Measurements from ENCODE around the gene RGL4. TPM values are rescaled to one million over a fixed set of nuclear protein-coding genes. Genes with fewer than 3 reads are reported as not detected.
A peak's percentile ranks its signal among the peaks of the same experiment; 100 is the strongest.

The RGL4 gene
- total and polyA plus RNA-seq, 2 of the 8 experiments (the other 6 are each of a cell fraction or from before 2014, with no cell fraction given) = not detected

GRCh38 chr22:23714596-23715578 is 24.1 kb downstream of the RGL4 start:
- POLR2A ChIA-PET (ENCODE audit: partially characterized antibody) = no interaction called here
- Histone ChIP-seq H3K23me2 (ENCODE audit: low read depth, low read length) (no peaks in the 10 kb centered on the region), H3K79me1 (ENCODE audit: low read depth, low read length) (peaks cover 12% of the 10 kb centered on the region), H3K23ac (ENCODE audit: insufficient read length) (no peak overlapping the region), H3K27me3 (replicated peaks in 1 of 4; ENCODE audit: control insufficient read depth in 3 of 4, extremely low read depth in 1 of 4, insufficient read depth in 3 of 4, low read length in 3 of 4) (no peaks in the 10 kb centered on the region; a peak in 1 of 7 replicates), H4K20me1 (replicated peaks in 1 of 2; ENCODE audit: control insufficient read depth in 1 of 2, insufficient read depth in 2 of 2, low read length in 2 of 2) (peaks cover 0 to 9% of the 10 kb centered on the region in 2 experiments), H3K4me2 (ENCODE audit: insufficient read depth in 1 of 2, low read depth in 2 of 2, low read length in 2 of 2) (no peak overlapping the region; a peak in 1 of 4 replicates), H3K9me3 (ENCODE audit: insufficient read depth in 2 of 2, low read depth in 1 of 2, low read length in 1 of 2) (no peaks in the 10 kb centered on the region), H2BK5ac (ENCODE audit: low read depth, low read length) (no peak overlapping the region), H2BK15ac (ENCODE audit: low read length) (no peak overlapping the region), H3K79me2 (ENCODE audit: control insufficient read depth in 1 of 2, insufficient read depth in 2 of 2, low read length in 2 of 2) (peaks cover 0 to 6% of the 10 kb centered on the region in 2 experiments; a peak in 1 of 4 replicates), H3K9ac (replicated peaks in 1 of 4; ENCODE audit: extremely low read depth in 1 of 4, low read depth in 3 of 4, low read length in 3 of 4) (no peak overlapping the region), H4K8ac (ENCODE audit: extremely low read depth, insufficient read depth, low read length) (peak overlapping the region; percentile 11; the same call in 1 of the 2 replicates), H3K4me3 (ENCODE audit: extremely low read depth in 1 of 4, insufficient read depth in 2 of 4, low read depth in 3 of 4, low read length in 4 of 4) (no peak overlapping the region), H3K18ac (ENCODE audit: extremely low read depth, low read length) (no peak overlapping the region), H3K4ac (replicated peaks; ENCODE audit: insufficient read length, low read depth, low read length) (no peak overlapping the region), H2BK12ac (ENCODE audit: low read depth, low read length) (no peak overlapping the region), H2AFZ (ENCODE audit: low read length) (no peak overlapping the region), H2AK5ac (ENCODE audit: low read depth, low read length) (no peak overlapping the region), H3K14ac (ENCODE audit: insufficient read length) (no peak overlapping the region), H2BK120ac (replicated peaks; ENCODE audit: low read depth, low read length) (no peak overlapping the region), H3K56ac (replicated peaks; ENCODE audit: insufficient read length, low read depth, low read length) (no peak overlapping the region), H3K4me1 (replicated peaks in 1 of 4; ENCODE audit: control insufficient read depth in 3 of 4, insufficient read depth in 4 of 4, low read length in 3 of 4) (peaks cover 0 to 5% (median 2%) of the 10 kb centered on the region in 4 experiments; a peak in 5 of 7 replicates), H3K36me3 (ENCODE audit: control insufficient read depth in 2 of 4, insufficient read depth in 4 of 4, low read length in 3 of 4) (peaks cover 7 to 31% (median 15%) of the 10 kb centered on the region in 4 experiments), H4K91ac (replicated peaks; ENCODE audit: insufficient read length, low read length) (no peak overlapping the region), H4K5ac (ENCODE audit: insufficient read length, low read depth, low read length) (no peak overlapping the region), H2BK20ac (ENCODE audit: low read length) (no peak overlapping the region), H3K27ac (ENCODE audit: low read depth, low read length) (no peak overlapping the region)
- DNase-seq (ENCODE audit: low read depth in 1 of 2, low spot score in 2 of 2) = no peak
- 96% methylated on average over 18 of the region's 23 CpGs; no CpG with 5 or more reads in 1 of the 2 experiments for WGBS, 2 experiments (ENCODE audit: extremely low coverage in 1 of 2, insufficient coverage in 1 of 2, insufficient read length in 1 of 2, insufficient replicate concordance in 2 of 2, low coverage in 1 of 2, low lambda C conversion rate in 2 of 2, missing lambda C conversion rate in 1 of 2)
- FAIRE-seq = no peak
- CTCF ChIA-PET (ENCODE audit: partially characterized antibody) = no interaction called here
- TF ChIP-seq RXRA (IDR thresholded peaks at IDR 0.05; ENCODE audit: insufficient read depth, low read depth, low read length) = no peak
- no peak for TF ChIP-seq EGR1 (IDR thresholded peaks at IDR 0.05; ENCODE audit: borderline replicate concordance, low read depth, low read length)
- TF ChIP-seq SIX5 (IDR thresholded peaks at IDR 0.05; ENCODE audit: low read depth, low read length) = no peak
- no peak for TF ChIP-seq ATF3 (IDR thresholded peaks at IDR 0.05; ENCODE audit: insufficient read depth, low read depth, low read length)
- no peak for TF ChIP-seq HDAC2 (IDR thresholded peaks at IDR 0.05; ENCODE audit: borderline replicate concordance in 1 of 2, low read depth in 2 of 2, low read length in 2 of 2)
- TF ChIP-seq NRF1 (IDR thresholded peaks at IDR 0.05; ENCODE audit: low read depth, low read length) = no peak
- no peak for TF ChIP-seq ATF2 (IDR thresholded peaks at IDR 0.05; ENCODE audit: low read length)
- no peak for TF ChIP-seq FOSL1 (IDR thresholded peaks at IDR 0.05; ENCODE audit: insufficient read depth, low read depth, low read length)
- no peak for TF ChIP-seq SP4 (IDR thresholded peaks at IDR 0.05; ENCODE audit: low read length)

All from H1 (cell line).